GM06990 (cell line): ENCODE data around the gene ZNF610.
"Not testable (repeated sequence)": the region's sequence is repeated elsewhere in the genome, so short reads cannot be mapped to it uniquely, and the experiment has no call there.

Experiments used
- DNase-seq: peaks from one replicate; pipeline ENCODE4 v3.0.0-alpha.2; 2011; ENCODE audit not compliant: insufficient read length; ENCODE audit errors: extremely low read depth
- H3K27me3 ChIP-seq: replicated peaks from 2 replicates; pipeline ENCODE4 v1.6.0; 2011; ENCODE audit warnings: low read length; ENCODE audit not compliant: control insufficient read depth, insufficient read depth
- H3K36me3 ChIP-seq: 2 replicates; pipeline ENCODE4 v1.5.1; 2011; ENCODE audit warnings: low read length; ENCODE audit not compliant: control insufficient read depth, insufficient read depth
- H3K4me3 ChIP-seq: replicated peaks from 2 replicates; pipeline ENCODE4 v1.5.1; 2011; ENCODE audit warnings: low read depth, mild to moderate bottlenecking, control low read depth, low read length
- CTCF ChIP-seq: IDR thresholded peaks from 2 replicates; pipeline ENCODE4 v1.5.1; 2011; ENCODE audit warnings: low read length, control low read depth, mild to moderate bottlenecking, inconsistent platforms; ENCODE audit not compliant: insufficient read depth, poor library complexity, severe bottlenecking

ZNF610 gene

GRCh38 chr19:52336117-52336790 lies at the start of gene ZNF610:
TSS of gene ZNF610 (plus strand) at chr19:52336243. CDS start at chr19:52349173, 12,930 bp downstream.
- Histone ChIP-seq H3K4me3 (peak within 1 kb of the TSS; percentile 79), H3K27me3 (no peaks in the 10 kb centered on the region), H3K36me3 (no peaks in the 10 kb centered on the region)
- DNase-seq: peak; percentile 86
- TF ChIP-seq CTCF: no peak

- TF ChIP-seq CTCF: no peak
- Histone ChIP-seq H3K36me3 (peaks cover 16% of the 10 kb centered on the region), H3K27me3 (no peaks in the 10 kb centered on the region), H3K4me3 (no peak overlapping the region)
- no peak for DNase-seq
Measured at GRCh38 chr19:52286256-52286655, 49.8 kb upstream of the ZNF610 start.

GRCh38 chr19:52291781-52292180 lies 44.3 kb upstream of the ZNF610 start:
- no peak for DNase-seq
- Histone ChIP-seq H3K36me3 (peaks cover 5% of the 10 kb centered on the region), H3K27me3 (no peaks in the 10 kb centered on the region), H3K4me3 (no peak overlapping the region)
- TF ChIP-seq CTCF: no peak

GRCh38 chr19:52292946-52293345 lies 43.1 kb upstream of the ZNF610 start:
- not testable (repeated sequence) for H3K27me3 ChIP-seq, DNase-seq, H3K4me3 ChIP-seq, H3K36me3 ChIP-seq

GRCh38 chr19:52296400-52296772 lies 39.7 kb upstream of the ZNF610 start:
- H3K36me3 ChIP-seq: peaks cover 11% of the 10 kb centered on the region
- TF ChIP-seq CTCF: no peak
- no peaks in the 10 kb centered on the region for H3K27me3 ChIP-seq
- H3K4me3 ChIP-seq: peak overlapping the region; percentile 79
- no peak for DNase-seq

GRCh38 chr19:52296773-52297600 lies 39.1 kb upstream of the ZNF610 start, which contains the start of gene ZNF480:
TSS of gene ZNF480 (plus strand) at chr19:52297169. CDS start at chr19:52300413, 3,244 bp downstream.
- peak; percentile 4 for TF ChIP-seq CTCF
- peak; percentile 81 for DNase-seq
- Histone ChIP-seq H3K27me3 (no peaks in the 10 kb centered on the region), H3K4me3 (peak within 1 kb of the TSS; percentile 93), H3K36me3 (peaks cover 11% of the 10 kb centered on the region)
